GM23248 (cell line): ENCODE results near the gene PLXNB3.

ENCODE experiments used
- EZH2 ChIP-seq: fragments of 200-600 bp; sonication (generic); IDR thresholded peaks from 2 replicates; pipeline ENCODE4 v1.6.1; 2018; ENCODE audit warnings: antibody characterized with exemption, mild to moderate bottlenecking; ENCODE audit not compliant: insufficient read depth, poor library complexity, severe bottlenecking
- EZH2phosphoT487 ChIP-seq: fragments of 200-600 bp; sonication (generic); IDR thresholded peaks from 2 replicates; pipeline ENCODE4 v1.6.1; 2018; ENCODE audit warnings: antibody characterized with exemption, moderate library complexity, mild to moderate bottlenecking, low read depth; ENCODE audit not compliant: insufficient read depth

DNA sequence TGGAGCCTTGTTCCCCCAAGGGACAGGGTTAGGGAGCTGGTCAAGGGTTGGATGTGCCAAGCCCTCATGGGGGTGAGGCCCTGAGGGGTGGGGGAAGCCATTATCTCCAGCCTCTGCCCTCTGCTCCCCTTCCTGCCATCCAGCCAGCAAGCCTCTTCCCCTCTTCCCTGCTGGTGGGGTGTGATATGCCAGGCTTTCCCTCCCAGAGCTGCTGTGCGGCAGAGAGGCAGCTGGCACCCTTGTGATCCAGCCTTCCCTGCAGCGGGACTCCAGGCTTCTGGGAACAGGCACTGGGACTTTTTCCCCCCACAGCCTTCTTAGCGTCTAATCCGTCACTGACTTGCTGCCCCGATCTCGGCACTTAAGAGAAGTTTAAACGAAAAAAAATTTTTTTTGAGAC, 36.7 kb downstream of the PLXNB3 start:
- TF ChIP-seq EZH2phosphoT487 (no peak), EZH2 (no peak)
